GM12864 (cell line): Measurements from ENCODE around the gene TM7SF2.

Experiments
- DNase-seq: peaks from one replicate; pipeline ENCODE4 v3.0.0-alpha.2; 2011; ENCODE audit warnings: low read depth
- H3K4me3 ChIP-seq: 2 replicates; pipeline ENCODE4 v1.5.1; 2011; ENCODE audit warnings: mild to moderate bottlenecking, low read depth, low read length, control low read depth
- TF ChIP-seq, protein P1 (sequence below): IDR thresholded peaks from 2 replicates; pipeline ENCODE4 v1.5.1; 2011; ENCODE audit warnings: low read depth, mild to moderate bottlenecking, moderate library complexity, low read length, control low read depth, inconsistent platforms; ENCODE audit errors: missing control alignments

TM7SF2 gene

DNA sequence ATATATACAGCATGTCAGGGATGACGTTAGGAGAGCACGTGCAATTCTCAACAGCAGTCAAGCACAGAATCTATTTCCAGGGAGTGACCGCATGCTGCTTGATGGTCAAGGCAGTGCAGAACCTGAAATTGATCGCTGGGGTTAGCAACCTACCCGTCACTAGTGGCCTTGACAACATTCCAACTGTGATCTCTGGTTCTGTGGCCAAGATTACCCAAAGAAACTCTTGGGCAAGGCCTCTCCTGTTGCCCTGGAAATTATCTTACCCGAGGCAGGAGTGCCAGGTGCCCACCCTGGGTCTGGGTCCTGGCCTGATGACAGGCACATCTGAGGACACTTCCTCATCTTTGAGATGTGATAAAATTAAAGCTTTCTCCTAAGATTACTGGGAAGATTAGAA is 2.2 kb downstream of the TM7SF2 start:
- no peak for DNase-seq
- no peak overlapping the region for H3K4me3 ChIP-seq
- TF ChIP-seq, protein P1, sequence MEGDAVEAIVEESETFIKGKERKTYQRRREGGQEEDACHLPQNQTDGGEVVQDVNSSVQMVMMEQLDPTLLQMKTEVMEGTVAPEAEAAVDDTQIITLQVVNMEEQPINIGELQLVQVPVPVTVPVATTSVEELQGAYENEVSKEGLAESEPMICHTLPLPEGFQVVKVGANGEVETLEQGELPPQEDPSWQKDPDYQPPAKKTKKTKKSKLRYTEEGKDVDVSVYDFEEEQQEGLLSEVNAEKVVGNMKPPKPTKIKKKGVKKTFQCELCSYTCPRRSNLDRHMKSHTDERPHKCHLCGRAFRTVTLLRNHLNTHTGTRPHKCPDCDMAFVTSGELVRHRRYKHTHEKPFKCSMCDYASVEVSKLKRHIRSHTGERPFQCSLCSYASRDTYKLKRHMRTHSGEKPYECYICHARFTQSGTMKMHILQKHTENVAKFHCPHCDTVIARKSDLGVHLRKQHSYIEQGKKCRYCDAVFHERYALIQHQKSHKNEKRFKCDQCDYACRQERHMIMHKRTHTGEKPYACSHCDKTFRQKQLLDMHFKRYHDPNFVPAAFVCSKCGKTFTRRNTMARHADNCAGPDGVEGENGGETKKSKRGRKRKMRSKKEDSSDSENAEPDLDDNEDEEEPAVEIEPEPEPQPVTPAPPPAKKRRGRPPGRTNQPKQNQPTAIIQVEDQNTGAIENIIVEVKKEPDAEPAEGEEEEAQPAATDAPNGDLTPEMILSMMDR: no peak

DNA sequence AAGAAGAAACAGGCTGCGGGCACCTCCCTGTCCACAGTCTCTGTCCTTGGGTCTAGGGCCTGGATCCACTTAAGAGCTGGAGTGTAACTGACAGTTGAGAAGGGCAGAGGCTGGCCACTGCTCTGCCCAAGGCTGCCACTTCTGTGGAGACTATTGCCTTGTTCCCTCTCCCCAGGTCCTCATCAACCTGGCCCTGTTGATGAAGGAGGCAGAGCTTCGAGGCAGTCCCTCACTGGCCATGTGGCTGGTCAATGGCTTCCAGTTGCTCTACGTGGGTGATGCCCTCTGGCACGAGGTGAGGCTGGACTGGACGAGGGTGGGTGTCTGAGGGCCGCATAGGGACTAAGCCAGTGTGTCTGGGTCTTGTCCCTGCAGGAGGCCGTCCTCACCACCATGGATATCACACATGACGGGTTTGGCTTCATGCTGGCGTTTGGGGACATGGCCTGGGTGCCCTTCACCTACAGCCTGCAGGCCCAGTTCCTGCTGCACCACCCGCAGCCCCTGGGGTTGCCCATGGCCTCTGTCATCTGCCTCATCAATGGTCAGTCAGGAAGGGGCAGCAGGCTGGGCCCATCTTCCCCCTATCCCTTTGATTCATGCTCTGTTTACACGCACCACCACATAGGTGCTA is 3.0 kb downstream of the TM7SF2 start:
- DNase-seq: no peak
- TF ChIP-seq, protein P1: no peak
- no peak overlapping the region for H3K4me3 ChIP-seq

DNA sequence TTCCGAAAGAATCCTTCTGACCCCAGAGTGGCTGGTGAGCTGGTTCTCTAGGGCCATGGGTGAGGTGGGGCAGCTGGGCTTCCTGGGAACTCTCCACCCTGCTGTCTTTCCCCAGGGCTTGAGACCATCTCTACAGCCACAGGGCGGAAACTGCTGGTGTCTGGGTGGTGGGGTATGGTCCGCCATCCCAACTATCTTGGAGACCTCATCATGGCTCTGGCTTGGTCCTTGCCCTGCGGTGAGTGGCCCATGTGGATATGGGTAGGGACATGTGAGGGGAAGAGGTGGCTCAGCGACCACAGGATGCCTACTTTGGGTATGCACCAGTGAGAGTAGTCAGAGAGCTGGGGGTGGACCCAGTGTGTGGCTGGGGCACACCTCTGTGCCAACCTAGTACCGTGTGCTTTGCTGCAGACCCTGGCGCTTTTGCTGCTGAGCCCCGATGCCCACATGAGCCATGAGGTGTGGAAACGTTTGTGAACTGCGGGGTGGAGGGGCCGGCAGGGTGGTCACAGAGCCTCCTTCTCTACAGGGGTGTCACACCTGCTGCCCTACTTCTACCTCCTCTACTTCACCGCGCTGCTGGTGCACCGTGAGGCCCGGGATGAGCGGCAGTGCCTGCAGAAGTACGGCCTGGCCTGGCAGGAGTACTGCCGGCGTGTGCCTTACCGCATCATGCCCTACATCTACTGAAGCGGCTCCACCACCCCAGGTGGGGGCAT is 3.9 kb downstream of the TM7SF2 start:
- H3K4me3 ChIP-seq: no peak overlapping the region
- TF ChIP-seq, protein P1: no peak
- no peak for DNase-seq

DNA sequence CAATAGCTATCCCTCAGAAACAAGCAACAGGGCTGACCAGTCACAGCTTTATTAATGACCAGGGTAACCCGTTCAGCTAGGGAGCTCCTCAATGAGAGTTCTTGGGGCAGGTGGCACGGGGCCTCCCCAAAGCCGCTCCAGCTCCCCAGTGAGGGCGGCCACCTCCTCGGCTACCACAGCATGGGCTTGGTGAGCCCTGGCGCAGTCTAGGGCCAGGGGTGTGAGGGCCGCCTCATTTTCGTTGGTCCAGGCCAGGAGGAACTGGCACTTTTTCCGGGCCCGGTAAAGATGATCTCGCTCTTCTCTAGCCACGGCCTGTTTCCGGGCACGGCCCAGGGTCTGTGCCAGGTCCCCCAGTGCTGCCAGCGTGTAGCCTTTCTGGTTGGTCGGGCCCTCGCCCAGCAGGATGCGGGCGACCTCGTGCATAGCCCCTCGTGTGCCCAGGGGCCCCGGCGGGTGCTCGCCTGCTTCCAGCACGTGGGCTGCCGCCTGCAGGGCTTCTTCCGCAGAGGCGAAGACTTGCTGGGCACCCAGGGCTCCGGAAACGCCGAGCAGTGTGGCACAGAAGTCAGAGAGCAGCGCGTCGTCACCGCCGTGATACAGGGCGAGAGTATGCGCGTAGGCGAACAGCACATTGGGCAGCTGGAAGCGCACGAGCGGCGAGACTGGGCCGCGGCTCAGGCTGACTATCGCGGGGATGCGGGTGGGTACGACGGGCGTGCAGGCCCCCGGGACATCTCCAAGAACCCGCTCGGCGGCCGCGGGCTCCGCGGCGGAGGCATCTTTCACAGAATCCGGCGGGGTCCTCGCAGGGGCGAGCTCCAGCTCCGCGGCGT is 4.9 kb downstream of the TM7SF2 start:
- H3K4me3 ChIP-seq: peak overlapping the region; percentile 84
- no peak for DNase-seq

DNA sequence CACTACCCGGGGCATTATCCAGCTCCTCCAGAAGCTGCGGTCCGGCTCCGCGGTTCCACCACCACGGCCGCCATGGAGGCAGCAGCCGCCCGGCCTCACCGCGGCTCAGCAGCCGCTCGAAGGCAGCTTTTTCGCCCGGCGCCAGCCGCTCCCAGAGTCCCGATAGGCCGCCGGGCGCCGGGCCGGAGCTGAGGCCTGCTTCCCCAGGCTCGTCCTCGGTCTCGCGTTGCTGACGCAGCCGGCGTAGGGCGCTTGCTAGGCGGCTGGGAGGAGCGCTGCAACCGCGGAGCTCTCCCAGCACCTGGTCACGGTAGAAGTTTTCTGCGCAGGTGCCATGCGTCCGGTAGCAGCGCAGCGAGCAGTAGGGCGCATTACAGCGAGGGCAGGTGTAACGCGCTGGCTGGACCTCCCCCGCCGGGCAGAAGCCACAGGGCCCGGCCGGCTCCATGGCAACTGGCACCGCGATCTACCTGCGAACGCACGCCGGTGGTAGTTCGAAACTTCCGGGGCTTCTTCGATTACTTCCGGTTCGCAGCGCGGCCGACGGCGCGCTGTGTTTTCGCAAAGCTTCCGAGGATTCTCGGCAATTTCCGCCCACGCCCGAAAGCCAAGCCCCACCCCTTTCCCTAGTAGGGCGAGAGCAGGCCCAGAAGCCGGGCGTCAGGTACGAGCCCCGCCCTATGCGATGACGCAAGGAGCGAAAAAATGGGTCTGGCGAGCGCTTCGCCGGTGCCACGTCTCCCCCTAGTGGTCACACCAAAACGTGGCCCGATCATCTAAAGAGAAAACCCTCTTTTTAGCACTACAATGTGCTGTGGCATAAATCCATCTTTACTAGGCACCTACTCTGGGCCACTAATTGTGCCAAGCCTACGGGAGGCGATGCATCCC is 5.8 kb downstream of the TM7SF2 start, which contains the start of gene ZNHIT2:
ZNHIT2 (minus strand) TSS at position 496 of the 891 bp plus-strand sequence; CDS start at position 448, 48 bp downstream.
- TF ChIP-seq, protein P1: peak; percentile 91

More for the DNA sequence above, 4.9 kb downstream of the TM7SF2 start:
- TF ChIP-seq, protein P1: no peak

More for the DNA sequence above, 5.8 kb downstream of the TM7SF2 start, which contains the start of gene ZNHIT2:
- H3K4me3 ChIP-seq: peak within 1 kb of the TSS; percentile 84
- peak; percentile 96 for DNase-seq
